Trophoblast cell (in vitro differentiated cells and primary cell): Measurements from ENCODE around the gene ENTPD2.
"Not testable (repeated sequence)": the region's sequence is repeated elsewhere in the genome, so short reads cannot be mapped to it uniquely, and the experiment has no call there.

Experiments
- DNase-seq, 2 donors: peaks; one replicate each; pipeline ENCODE4 v3.0.0-alpha.2; 2016
- H2AFZ ChIP-seq: 2 replicates; pipeline ENCODE4 v1.6.1; 2013; ENCODE audit warnings: low read length, moderate library complexity, mild to moderate bottlenecking; ENCODE audit not compliant: insufficient read depth, poor library complexity
- H2AK5ac ChIP-seq: 2 replicates; pipeline ENCODE4 v1.6.1; 2013; ENCODE audit warnings: mild to moderate bottlenecking, low read length
- H2BK120ac ChIP-seq: 2 replicates; pipeline ENCODE4 v1.6.1; 2013; ENCODE audit warnings: low read length, mild to moderate bottlenecking, moderate library complexity; ENCODE audit not compliant: insufficient read depth, poor library complexity
- H2BK12ac ChIP-seq: 2 replicates; pipeline ENCODE4 v1.6.1; 2013; ENCODE audit warnings: mild to moderate bottlenecking, low read length, moderate library complexity
- H2BK5ac ChIP-seq: 2 replicates; pipeline ENCODE4 v1.6.1; 2013; ENCODE audit warnings: low read length, low read depth, moderate library complexity, mild to moderate bottlenecking; ENCODE audit not compliant: poor library complexity
- H3K14ac ChIP-seq: 2 replicates; pipeline ENCODE4 v1.6.1; 2013; ENCODE audit warnings: mild to moderate bottlenecking, low read length
- H3K18ac ChIP-seq: 2 replicates; pipeline ENCODE4 v1.6.1; 2013; ENCODE audit warnings: mild to moderate bottlenecking, low read length
- H3K23ac ChIP-seq: 2 replicates; pipeline ENCODE4 v1.6.1; 2013; ENCODE audit warnings: low read length
- H3K27ac ChIP-seq: 2 replicates; pipeline ENCODE4 v1.5.1; 2013; ENCODE audit warnings: low read depth, mild to moderate bottlenecking, inconsistent platforms, low read length, moderate library complexity
- H3K27me3 ChIP-seq: 2 replicates; pipeline ENCODE4 v1.6.1; 2013; ENCODE audit warnings: inconsistent platforms, mild to moderate bottlenecking, low read length, moderate library complexity; ENCODE audit not compliant: insufficient read depth
- H3K36me3 ChIP-seq, 2 experiments: 1 replicate in 1 of 2; 2 replicates in 1 of 2; pipeline ENCODE4 v1.6.1; 2013; ENCODE audit warnings: low read length in 2 of 2, mild to moderate bottlenecking in 2 of 2, moderate library complexity in 1 of 2; ENCODE audit not compliant: insufficient read depth in 2 of 2, control insufficient read depth in 1 of 2
- H3K4ac ChIP-seq: 2 replicates; pipeline ENCODE4 v1.6.1; 2013; ENCODE audit warnings: low read depth, mild to moderate bottlenecking, low read length, moderate library complexity
- H3K4me1 ChIP-seq, 2 experiments: 1 replicate in 1 of 2; 2 replicates in 1 of 2; pipeline ENCODE4 v1.6.1; 2013; ENCODE audit warnings: low read length in 2 of 2, mild to moderate bottlenecking in 2 of 2, moderate library complexity in 1 of 2; ENCODE audit not compliant: insufficient read depth in 2 of 2, control insufficient read depth in 1 of 2
- H3K4me2 ChIP-seq: 2 replicates; pipeline ENCODE4 v1.6.1; 2013; ENCODE audit warnings: inconsistent platforms, mild to moderate bottlenecking, low read length, moderate library complexity
- H3K4me3 ChIP-seq: 2 replicates; pipeline ENCODE4 v1.5.1; 2013; ENCODE audit warnings: mild to moderate bottlenecking, low read depth, low read length, inconsistent platforms
- H3K79me1 ChIP-seq: one replicate; pipeline ENCODE4 v1.6.1; 2013; ENCODE audit warnings: low read length
- H3K79me2 ChIP-seq: 2 replicates; pipeline ENCODE4 v1.6.1; 2013; ENCODE audit warnings: low read length, mild to moderate bottlenecking; ENCODE audit not compliant: control insufficient read depth, insufficient read depth, poor library complexity
- H3K9ac ChIP-seq: 2 replicates; pipeline ENCODE4 v1.6.1; 2013; ENCODE audit warnings: mild to moderate bottlenecking, low read length
- H3K9me3 ChIP-seq: 2 replicates; pipeline ENCODE4 v1.6.1; 2013; ENCODE audit warnings: low read depth, mild to moderate bottlenecking, control low read depth, inconsistent platforms, low read length; ENCODE audit not compliant: insufficient read depth
- H4K12ac ChIP-seq: 2 replicates; pipeline ENCODE4 v1.6.1; 2013; ENCODE audit warnings: low read depth, mild to moderate bottlenecking, low read length, moderate library complexity
- H4K8ac ChIP-seq: 2 replicates; pipeline ENCODE4 v1.6.1; 2013; ENCODE audit warnings: low read depth, mild to moderate bottlenecking, low read length, moderate library complexity
- H4K91ac ChIP-seq: one replicate; pipeline ENCODE4 v1.6.1; 2013; ENCODE audit warnings: low read depth, mild to moderate bottlenecking, low read length, moderate library complexity
- WGBS: extraction: QIAGEN DNeasy Blood & Tissue Kit; methylation state at CpG from one replicate; pipeline ENCODE4 v1.1.7; 2013; ENCODE audit warnings: missing lambda C conversion rate; ENCODE audit not compliant: insufficient read length, insufficient coverage; ENCODE audit errors: extremely low coverage; 5-methylcytosine and 5-hydroxymethylcytosine counted together

Gene ENTPD2

DNA sequence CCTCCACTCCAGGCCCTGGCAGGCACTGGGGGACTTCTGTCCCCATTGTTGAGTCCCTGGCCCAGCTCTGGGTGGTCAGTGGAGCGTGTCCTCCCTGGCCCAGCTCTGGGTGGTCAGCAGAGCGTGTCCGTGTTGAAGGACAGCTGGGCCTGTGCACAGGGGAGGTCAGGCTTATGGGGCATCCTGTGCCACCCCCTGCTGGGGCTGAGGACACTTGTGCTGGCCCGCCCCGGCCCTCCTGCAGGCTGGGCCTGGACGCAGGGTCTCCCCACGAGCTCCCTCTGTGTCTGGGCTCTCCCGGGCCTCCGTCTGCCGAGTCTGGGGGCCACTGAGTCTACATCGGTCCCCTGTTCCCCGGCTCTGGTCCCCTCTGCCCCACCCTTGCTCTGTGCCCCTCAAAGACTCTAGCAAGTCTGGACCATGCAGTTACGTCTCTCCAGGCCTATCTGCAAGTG lies 46.0 kb downstream of the ENTPD2 start:
- no CpG with 5 or more reads among the region's 13 CpGs for WGBS
- DNase-seq = no peak
- no peak overlapping the region for H2AK5ac ChIP-seq
- no peak overlapping the region for H3K4me3 ChIP-seq
- H3K14ac ChIP-seq = no peak overlapping the region
- no peak overlapping the region for H2AFZ ChIP-seq
- no peak overlapping the region for H3K4ac ChIP-seq
- H4K8ac ChIP-seq = no peak overlapping the region
- H3K4me2 ChIP-seq = no peak overlapping the region
- no peak overlapping the region for H3K27ac ChIP-seq
- H4K91ac ChIP-seq = no peak overlapping the region
- H3K18ac ChIP-seq = no peak overlapping the region
- no peaks in the 10 kb centered on the region for H3K79me1 ChIP-seq
- H3K9me3 ChIP-seq = peaks cover 7% of the 10 kb centered on the region
- no peaks in the 10 kb centered on the region for H3K36me3 ChIP-seq
- H4K12ac ChIP-seq = no peak overlapping the region
- H3K4me1 ChIP-seq = no peaks in the 10 kb centered on the region
- H3K23ac ChIP-seq = no peak overlapping the region
- H3K9ac ChIP-seq = no peak overlapping the region
- no peaks in the 10 kb centered on the region for H3K79me2 ChIP-seq
- H2BK5ac ChIP-seq = no peak overlapping the region
- no peak overlapping the region for H2BK12ac ChIP-seq
- no peaks in the 10 kb centered on the region for H3K27me3 ChIP-seq
- no peak overlapping the region for H2BK120ac ChIP-seq

DNA sequence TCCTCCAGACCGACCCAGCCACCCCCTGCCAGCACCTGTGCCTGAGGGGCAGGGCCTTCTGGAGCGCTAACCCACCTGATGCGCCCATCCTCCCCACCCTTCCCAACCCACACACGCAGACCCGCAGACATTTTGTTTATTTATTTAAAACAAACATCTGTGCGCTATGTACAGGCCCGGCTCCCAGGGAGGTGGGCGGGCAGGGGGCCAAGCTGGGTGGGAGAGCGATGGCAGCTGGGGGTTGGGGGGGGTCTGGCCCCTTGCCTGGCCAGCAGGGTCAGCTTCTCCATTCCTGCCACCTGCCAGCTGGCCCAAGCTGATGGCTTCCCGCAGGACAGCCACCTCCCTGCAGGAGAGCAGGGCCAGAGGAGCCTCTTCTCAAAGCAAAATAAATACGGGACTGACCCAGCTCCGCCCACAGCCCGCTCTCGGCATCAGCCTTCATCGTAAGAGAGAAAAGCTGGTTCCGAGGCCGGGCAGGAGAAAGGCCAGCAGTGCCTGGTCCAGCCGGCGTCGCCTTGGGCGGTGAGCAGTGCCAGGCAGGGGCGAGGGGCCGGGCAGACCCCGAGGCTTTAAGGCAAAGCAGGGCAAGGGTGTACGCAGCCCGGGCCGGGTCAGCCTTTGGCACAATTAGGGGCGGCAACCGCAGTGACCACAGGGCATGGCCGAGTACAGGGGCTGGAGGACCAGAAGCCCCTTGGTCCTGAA lies 46.6 kb downstream of the ENTPD2 start:
- WGBS = 100% methylated on average over 2 of the region's 30 CpGs
- no peak overlapping the region for H3K14ac ChIP-seq

DNA sequence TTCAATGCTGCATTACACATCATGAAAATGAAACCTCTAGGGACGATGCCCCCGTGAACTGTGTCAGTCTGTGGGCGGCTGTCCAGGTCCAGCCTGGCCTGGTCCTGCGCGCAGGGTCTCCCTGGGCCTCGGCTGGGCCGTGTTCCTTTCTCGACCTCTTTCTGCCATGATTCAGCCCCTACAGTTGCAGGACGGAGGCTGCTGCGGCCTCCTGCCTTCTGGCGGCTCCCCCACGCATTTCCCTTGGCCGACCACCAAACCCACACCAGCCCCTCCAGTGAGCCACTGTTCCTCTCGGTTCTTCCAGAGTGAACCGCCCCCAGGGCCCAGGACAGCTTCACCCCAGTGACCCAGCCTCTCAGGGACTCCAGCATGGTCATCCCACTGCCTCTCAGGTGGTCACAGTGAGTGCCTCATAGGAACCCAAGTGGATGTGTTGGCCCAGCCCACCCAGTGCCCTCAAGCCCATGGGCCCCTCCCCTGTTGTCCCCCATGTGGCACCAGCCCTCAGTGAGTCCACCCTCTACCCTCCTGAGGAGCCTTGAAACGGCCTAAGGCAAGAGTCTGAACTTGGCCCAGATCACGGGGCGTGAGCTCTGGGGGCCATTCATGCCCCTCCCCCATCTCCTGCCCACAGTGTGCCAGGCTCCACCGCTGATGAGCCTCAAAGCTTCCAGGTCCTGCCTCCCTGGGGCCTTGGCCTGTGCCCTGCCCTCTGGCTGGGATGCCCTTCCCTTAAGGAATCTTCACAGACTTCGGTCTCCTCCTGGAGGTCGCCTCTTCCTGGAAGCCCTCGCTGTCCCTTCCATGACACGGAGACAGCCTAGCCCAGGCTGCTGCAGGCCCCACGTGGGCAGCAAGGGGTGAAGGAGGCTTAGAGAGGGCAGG lies 47.5 kb downstream of the ENTPD2 start:
- no peaks in the 10 kb centered on the region for H3K27me3 ChIP-seq
- H4K8ac ChIP-seq = no peak overlapping the region
- H2BK5ac ChIP-seq = no peak overlapping the region
- DNase-seq = no peak
- no peak overlapping the region for H3K9ac ChIP-seq
- peak overlapping the region; percentile 9 for H3K4me3 ChIP-seq
- no peaks in the 10 kb centered on the region for H3K36me3 ChIP-seq
- no peak overlapping the region for H2BK120ac ChIP-seq
- peaks cover 4% of the 10 kb centered on the region for H3K9me3 ChIP-seq
- H3K4me2 ChIP-seq = no peak overlapping the region
- H3K4ac ChIP-seq = no peak overlapping the region
- H3K14ac ChIP-seq = no peak overlapping the region
- H3K79me1 ChIP-seq = no peaks in the 10 kb centered on the region
- no peak overlapping the region for H3K23ac ChIP-seq
- H2AFZ ChIP-seq = no peak overlapping the region
- H3K27ac ChIP-seq = no peak overlapping the region
- no peaks in the 10 kb centered on the region for H3K79me2 ChIP-seq
- H3K18ac ChIP-seq = no peak overlapping the region
- H3K4me1 ChIP-seq = no peaks in the 10 kb centered on the region
- H2AK5ac ChIP-seq = no peak overlapping the region
- no peak overlapping the region for H2BK12ac ChIP-seq
- no peak overlapping the region for H4K91ac ChIP-seq
- WGBS = no CpG with 5 or more reads among the region's 24 CpGs
- H4K12ac ChIP-seq = no peak overlapping the region

More for the DNA sequence above, 46.6 kb downstream of the ENTPD2 start:
- no peak overlapping the region for H3K4ac ChIP-seq
- no peaks in the 10 kb centered on the region for H3K27me3 ChIP-seq
- no peaks in the 10 kb centered on the region for H3K4me1 ChIP-seq
- H2BK120ac ChIP-seq = no peak overlapping the region
- H4K8ac ChIP-seq = no peak overlapping the region
- H2BK12ac ChIP-seq = no peak overlapping the region
- H2BK5ac ChIP-seq = no peak overlapping the region
- H3K23ac ChIP-seq = no peak overlapping the region
- no peak overlapping the region for H3K18ac ChIP-seq
- H2AFZ ChIP-seq = no peak overlapping the region
- no peak overlapping the region for H2AK5ac ChIP-seq
- no peak overlapping the region for H3K9ac ChIP-seq
- H3K79me2 ChIP-seq = no peaks in the 10 kb centered on the region
- no peak for DNase-seq
- no peak overlapping the region for H3K27ac ChIP-seq
- H4K12ac ChIP-seq = no peak overlapping the region
- H3K79me1 ChIP-seq = no peaks in the 10 kb centered on the region
- H3K4me3 ChIP-seq = no peak overlapping the region
- no peak overlapping the region for H4K91ac ChIP-seq
- no peaks in the 10 kb centered on the region for H3K36me3 ChIP-seq
- peaks cover 4% of the 10 kb centered on the region for H3K9me3 ChIP-seq
- H3K4me2 ChIP-seq = no peak overlapping the region

DNA sequence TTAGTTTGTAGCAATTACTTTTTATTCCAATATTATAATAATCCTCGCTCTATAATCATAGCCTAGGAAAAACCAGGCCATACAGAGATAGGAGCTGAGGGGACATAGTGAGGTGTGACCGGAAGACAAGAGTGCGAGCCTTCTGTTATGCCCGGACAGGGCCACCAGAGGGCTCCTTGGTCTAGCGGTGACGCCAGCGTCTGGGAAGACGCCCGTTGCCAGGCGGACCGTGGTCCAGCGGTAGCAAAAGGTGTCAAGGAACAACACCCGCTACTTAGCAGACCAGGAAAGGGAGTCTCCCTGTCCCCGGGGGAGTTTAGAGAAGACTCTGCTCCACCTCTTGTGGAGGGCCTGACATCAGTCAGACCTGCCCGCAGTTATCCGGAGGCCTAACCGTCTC lies 49.6 kb downstream of the ENTPD2 start:
- H3K27ac ChIP-seq, H3K9ac ChIP-seq, H4K91ac ChIP-seq, H2AK5ac ChIP-seq, H3K79me2 ChIP-seq, H3K14ac ChIP-seq, H3K79me1 ChIP-seq, H3K18ac ChIP-seq, H3K4me3 ChIP-seq, H2BK5ac ChIP-seq, H4K8ac ChIP-seq, H3K23ac ChIP-seq, H2BK120ac ChIP-seq, H3K9me3 ChIP-seq, H3K4me2 ChIP-seq, H2BK12ac ChIP-seq, H3K4me1 ChIP-seq, H3K36me3 ChIP-seq, H2AFZ ChIP-seq, H3K27me3 ChIP-seq, H4K12ac ChIP-seq, H3K4ac ChIP-seq, DNase-seq: not testable (repeated sequence)
- WGBS = no CpG with 5 or more reads among the region's 17 CpGs
